SH-SY5Y (cell line): ENCODE results near the gene PNMT.

ENCODE experiments used
- GATA2 ChIP-seq: IDR thresholded peaks from 2 replicates; pipeline ENCODE4 v1.6.1; 2011; ENCODE audit warnings: mild to moderate bottlenecking, low read depth, low read length
- GATA3 ChIP-seq: IDR thresholded peaks from 2 replicates; pipeline ENCODE4 v1.6.1; 2011; ENCODE audit warnings: low read depth, mild to moderate bottlenecking, low read length, moderate library complexity

- TF ChIP-seq GATA3 (no peak), GATA2 (no peak)
Measured at GRCh38 chr17:39677072-39677471, 8.8 kb downstream of the PNMT start.
